HCT116 (cell line): ENCODE data around the gene CSPG4. TPM values are rescaled to one million over a fixed set of nuclear protein-coding genes. Genes with fewer than 3 reads are reported as not detected.

Source experiments
- ATAC-seq: fragments of 200-7000 bp; cut with Tn5 transposase; 2 replicates; pipeline ENCODE4 v1.9.1; 2020; ENCODE audit warnings: mild to moderate bottlenecking, moderate library complexity
- BruUV-seq: library from RNA; stranded (reverse); fragments of 400-500 nt; replicated peaks from 2 replicates; lab custom pipeline; 2021; lab: Mats Ljungman, UMichigan
- CTCF ChIA-PET: fragments of 300-600 bp; sonication (Branson Sonifier 250); formaldehyde crosslinking; loops from one replicate; lab custom pipeline; 2021; ENCODE audit warnings: antibody characterized with exemption; lab: Charles Lee
- POLR2A ChIA-PET: fragments of 300-600, 350-600 bp; sonication (Branson Sonifier 250); formaldehyde crosslinking; loops from one replicate; lab custom pipeline; 2021; ENCODE audit warnings: antibody characterized with exemption; lab: Charles Lee
- RAD21 ChIA-PET, 2 experiments: fragments of 300-600 bp; sonication (Branson Sonifier 250); formaldehyde crosslinking; loops; one replicate each; lab custom pipeline; 2023; ENCODE audit warnings: low total read pairs in 2 of 2; ENCODE audit not compliant: uncharacterized antibody in 2 of 2, unreplicated experiment in 2 of 2, low non-redundant PET in 1 of 2; lab: Charles Lee
- DNase-seq: peaks from one replicate; pipeline ENCODE4 v3.0.0-alpha.2; 2010; ENCODE audit warnings: low read depth, low spot score
- H2AFZ ChIP-seq: fragments of 200-600 bp; shearing (Covaris generic), sonication (generic); 2 replicates; pipeline ENCODE4 v1.6.1; 2017; ENCODE audit warnings: low read depth, mixed run types, mixed read lengths, antibody characterized with exemption, low read length; ENCODE audit not compliant: poor library complexity, severe bottlenecking
- H3K27ac ChIP-seq: 2 replicates; pipeline ENCODE4 v1.5.1; 2012; ENCODE audit warnings: low read depth, low read length
- H3K27me3 ChIP-seq: fragments of 200-600 bp; sonication (generic); 2 replicates; pipeline ENCODE4 v1.6.1; 2016; ENCODE audit warnings: mixed run types, low read length, mixed read lengths; ENCODE audit not compliant: insufficient read depth
- H3K36me3 ChIP-seq, 2 experiments: fragments of 200-500 bp in 1 of 2; fragments of 200-600 bp in 1 of 2; sonication (Bioruptor generic) in 1 of 2; sonication (generic) in 1 of 2; 2 replicates each; pipeline versions ENCODE4 v1.5.1 to v1.6.1; 2014 to 2016; ENCODE audit warnings: low read length in 2 of 2, inconsistent platforms in 1 of 2, mixed read lengths in 1 of 2, mixed run types in 1 of 2; ENCODE audit not compliant: insufficient read depth in 2 of 2, control insufficient read depth in 1 of 2
- H3K4me1 ChIP-seq, 2 experiments: fragments of 200-600 bp in 1 of 2; sonication (generic) in 1 of 2; 2 replicates each; pipeline versions ENCODE4 v1.5.1 to v1.6.1; 2012 to 2017; ENCODE audit warnings: low read length in 2 of 2, inconsistent platforms in 1 of 2, mild to moderate bottlenecking in 1 of 2, mixed read lengths in 1 of 2, mixed run types in 1 of 2, moderate library complexity in 1 of 2; ENCODE audit not compliant: insufficient read depth in 2 of 2, control insufficient read depth in 1 of 2
- H3K4me2 ChIP-seq: fragments of 200-600 bp; sonication (generic); 2 replicates; pipeline ENCODE4 v1.6.1; 2017; ENCODE audit warnings: mixed run types, low read length, mixed read lengths
- H3K4me3 ChIP-seq, 2 experiments: fragments of 200-600 bp in 1 of 2; sonication (generic) in 1 of 2; replicated peaks in 1 of 2; 2 replicates each; pipeline ENCODE4 v1.5.1; 2011 to 2016; ENCODE audit warnings: low read length in 2 of 2, control low read depth in 1 of 2, low read depth in 1 of 2, mild to moderate bottlenecking in 1 of 2, mixed read lengths in 1 of 2, mixed run types in 1 of 2
- H3K79me2 ChIP-seq: fragments of 200-600 bp; sonication (generic); 2 replicates; pipeline ENCODE4 v1.6.1; 2017; ENCODE audit warnings: mild to moderate bottlenecking, mixed run types, low read length, moderate library complexity, mixed read lengths; ENCODE audit not compliant: insufficient read depth
- H3K9ac ChIP-seq: fragments of 200-600 bp; sonication (generic); 2 replicates; pipeline ENCODE4 v1.6.1; 2016; ENCODE audit warnings: low read length, mixed read lengths
- H3K9me2 ChIP-seq: fragments of 200-600 bp; sonication (generic), shearing (Covaris generic); 2 replicates; pipeline ENCODE4 v1.6.1; 2017; ENCODE audit warnings: mixed run types, mild to moderate bottlenecking, moderate library complexity; ENCODE audit not compliant: insufficient read depth
- H3K9me3 ChIP-seq, 2 experiments: fragments of 200-500 bp in 1 of 2; fragments of 200-600 bp in 1 of 2; sonication (Bioruptor generic) in 1 of 2; sonication (generic) in 1 of 2; 2 replicates each; pipeline ENCODE4 v1.6.1; 2014 to 2017; ENCODE audit warnings: low read length in 2 of 2, mixed read lengths in 2 of 2, inconsistent platforms in 1 of 2, low read depth in 1 of 2, mild to moderate bottlenecking in 1 of 2, mixed run types in 1 of 2, moderate library complexity in 1 of 2; ENCODE audit not compliant: control insufficient read depth in 1 of 2, insufficient read depth in 1 of 2
- H4K20me1 ChIP-seq: fragments of 200-600 bp; sonication (generic), shearing (Covaris generic); 2 replicates; pipeline ENCODE4 v1.6.1; 2017; ENCODE audit warnings: mixed run types, mild to moderate bottlenecking, moderate library complexity; ENCODE audit not compliant: insufficient read depth
- CEBPB ChIP-seq: IDR thresholded peaks from 2 replicates; pipeline ENCODE4 v1.6.1; 2012; ENCODE audit warnings: low read depth
- EZH2phosphoT487 ChIP-seq: fragments of 200-600 bp; IDR thresholded peaks from 2 replicates; pipeline ENCODE4 v1.6.1; 2018; ENCODE audit warnings: antibody characterized with exemption, borderline replicate concordance
- FOSL1 ChIP-seq: IDR thresholded peaks from 2 replicates; pipeline ENCODE4 v1.6.1; 2012; ENCODE audit warnings: low read depth
- JUND ChIP-seq: IDR thresholded peaks from 2 replicates; pipeline ENCODE4 v1.6.1; 2012
- POLR2A ChIP-seq: IDR thresholded peaks from 2 replicates; pipeline ENCODE4 v1.7.0; 2011; ENCODE audit warnings: borderline replicate concordance; ENCODE audit not compliant: insufficient read depth, insufficient read length; ENCODE audit errors: extremely low read depth
- POLR2AphosphoS5 ChIP-seq: IDR thresholded peaks from 2 replicates; pipeline ENCODE4 v1.6.1; 2011; ENCODE audit warnings: mild to moderate bottlenecking, low read depth, low read length, moderate library complexity
- REST ChIP-seq: IDR thresholded peaks from 2 replicates; pipeline ENCODE4 v1.6.1; 2012; ENCODE audit warnings: low read depth
- SRF ChIP-seq: IDR thresholded peaks from 2 replicates; pipeline ENCODE4 v1.6.1; 2012; ENCODE audit warnings: low read depth
- intact Hi-C: fragments of 100-400 bp; cut with micrococcal nuclease; formaldehyde crosslinking; loops from 2 replicates; pipeline ENCODE4 v1.10.0; 2022
- total RNA-seq: library from RNA; stranded (reverse); gene quantifications from one replicate; pipeline ENCODE4 v1.2.1, GENCODE V29; 2021; ENCODE audit not compliant: unreplicated experiment
- TF ChIP-seq, protein P1 (sequence below): IDR thresholded peaks from 2 replicates; pipeline ENCODE4 v1.6.1; 2011; ENCODE audit warnings: mild to moderate bottlenecking, low read length, moderate library complexity; ENCODE audit not compliant: insufficient replicate concordance; ENCODE audit errors: extremely low read depth

Gene CSPG4
- total RNA-seq, 1 experiment from 2014 or later: 18.1 TPM

GRCh38 chr15:75688831-75689230 is 23.8 kb downstream of the CSPG4 start:
- intact Hi-C loops: no loop called here
- no peak for DNase-seq
- no TSS peak for BruUV-seq
- Histone ChIP-seq H3K27me3 (no peaks in the 10 kb centered on the region), H3K36me3 (no peaks in the 10 kb centered on the region), H3K4me1 (peaks cover 0 to under 1% of the 10 kb centered on the region in 2 experiments; a peak in 1 of 4 replicates), H3K4me3 (no peak overlapping the region), H3K79me2 (no peaks in the 10 kb centered on the region), H4K20me1 (no peaks in the 10 kb centered on the region), H3K9me3 (no peaks in the 10 kb centered on the region), H3K9me2 (no peaks in the 10 kb centered on the region), H2AFZ (no peak overlapping the region), H3K27ac (no peak overlapping the region), H3K4me2 (no peak overlapping the region), H3K9ac (no peak overlapping the region)
- ATAC-seq: no peak
- TF ChIP-seq, protein P1, sequence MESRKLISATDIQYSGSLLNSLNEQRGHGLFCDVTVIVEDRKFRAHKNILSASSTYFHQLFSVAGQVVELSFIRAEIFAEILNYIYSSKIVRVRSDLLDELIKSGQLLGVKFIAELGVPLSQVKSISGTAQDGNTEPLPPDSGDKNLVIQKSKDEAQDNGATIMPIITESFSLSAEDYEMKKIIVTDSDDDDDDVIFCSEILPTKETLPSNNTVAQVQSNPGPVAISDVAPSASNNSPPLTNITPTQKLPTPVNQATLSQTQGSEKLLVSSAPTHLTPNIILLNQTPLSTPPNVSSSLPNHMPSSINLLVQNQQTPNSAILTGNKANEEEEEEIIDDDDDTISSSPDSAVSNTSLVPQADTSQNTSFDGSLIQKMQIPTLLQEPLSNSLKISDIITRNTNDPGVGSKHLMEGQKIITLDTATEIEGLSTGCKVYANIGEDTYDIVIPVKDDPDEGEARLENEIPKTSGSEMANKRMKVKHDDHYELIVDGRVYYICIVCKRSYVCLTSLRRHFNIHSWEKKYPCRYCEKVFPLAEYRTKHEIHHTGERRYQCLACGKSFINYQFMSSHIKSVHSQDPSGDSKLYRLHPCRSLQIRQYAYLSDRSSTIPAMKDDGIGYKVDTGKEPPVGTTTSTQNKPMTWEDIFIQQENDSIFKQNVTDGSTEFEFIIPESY: no peak
- no peak for TF ChIP-seq POLR2AphosphoS5
- no peak for TF ChIP-seq EZH2phosphoT487
- no peak for TF ChIP-seq SRF
- no peak for TF ChIP-seq REST
- no peak for TF ChIP-seq CEBPB
- TF ChIP-seq POLR2A: no peak
- no peak for TF ChIP-seq FOSL1
- no peak for TF ChIP-seq JUND
- CTCF ChIA-PET: no interaction called here
- POLR2A ChIA-PET: no interaction called here
- RAD21 ChIA-PET: no interaction called here
